DOHH2 (cell line): ENCODE data around the gene GANC.

Source experiments
- H3F3A ChIP-seq: fragments of 200-600 bp; sonication (generic), shearing (Covaris generic); 2 replicates; pipeline ENCODE4 v1.6.0; 2016; ENCODE audit warnings: antibody characterized with exemption, mild to moderate bottlenecking; ENCODE audit not compliant: control insufficient read depth, insufficient read depth
- H3K27ac ChIP-seq: fragments of 200-600 bp; sonication (generic); 2 replicates; pipeline ENCODE4 v1.5.1; 2014; ENCODE audit warnings: low read depth, mild to moderate bottlenecking, low read length, moderate library complexity
- H3K27me3 ChIP-seq: fragments of 200-600 bp; sonication (generic); 2 replicates; pipeline ENCODE4 v1.6.1; 2014; ENCODE audit warnings: mild to moderate bottlenecking, low read length, mixed read lengths; ENCODE audit not compliant: control insufficient read depth
- H3K36me3 ChIP-seq: fragments of 200-600 bp; sonication (generic); 2 replicates; pipeline ENCODE4 v1.6.1; 2014; ENCODE audit warnings: mild to moderate bottlenecking, low read length, moderate library complexity, mixed read lengths; ENCODE audit not compliant: control insufficient read depth
- H3K4me1 ChIP-seq: fragments of 200-600 bp; sonication (generic); 2 replicates; pipeline ENCODE4 v1.6.1; 2014; ENCODE audit warnings: mild to moderate bottlenecking, low read length, mixed read lengths; ENCODE audit not compliant: control insufficient read depth
- H3K4me2 ChIP-seq: fragments of 200-600 bp; sonication (generic); 2 replicates; pipeline ENCODE4 v1.6.0; 2014; ENCODE audit warnings: mild to moderate bottlenecking, low read length, moderate library complexity
- H3K4me3 ChIP-seq: fragments of 200-600 bp; sonication (generic); 2 replicates; pipeline ENCODE4 v1.5.1; 2014; ENCODE audit warnings: mild to moderate bottlenecking, low read length, mixed read lengths
- H3K79me2 ChIP-seq: fragments of 200-600 bp; sonication (generic); 2 replicates; pipeline ENCODE4 v1.6.1; 2014; ENCODE audit warnings: mild to moderate bottlenecking, low read length, mixed read lengths; ENCODE audit not compliant: control insufficient read depth
- H3K9me2 ChIP-seq: fragments of 200-600 bp; sonication (generic); replicated peaks from 2 replicates; pipeline ENCODE4 v1.6.1; 2014; ENCODE audit warnings: mild to moderate bottlenecking, low read length, mixed read lengths; ENCODE audit not compliant: control insufficient read depth
- H3K9me3 ChIP-seq: fragments of 200-600 bp; sonication (generic); 2 replicates; pipeline ENCODE4 v1.6.1; 2014; ENCODE audit warnings: antibody characterized with exemption, low read length, mixed read lengths; ENCODE audit not compliant: control insufficient read depth, insufficient read depth
- H4K20me1 ChIP-seq: fragments of 200-600 bp; sonication (generic); 2 replicates; pipeline ENCODE4 v1.6.0; 2014; ENCODE audit warnings: low read depth, mild to moderate bottlenecking, antibody characterized with exemption, low read length, moderate library complexity; ENCODE audit not compliant: control insufficient read depth, insufficient read depth
- EZH2phosphoT487 ChIP-seq: fragments of 200-600 bp; sonication (generic); IDR thresholded peaks from 2 replicates; pipeline ENCODE4 v1.6.1; 2017; ENCODE audit warnings: borderline replicate concordance, mild to moderate bottlenecking, antibody characterized with exemption, low read length, moderate library complexity, mixed read lengths
- TF ChIP-seq, protein P1 (sequence below): fragments of 200-600 bp; sonication (generic); IDR thresholded peaks from one replicate; pipeline ENCODE4 v1.5.1; 2014; ENCODE audit warnings: antibody characterized with exemption, mild to moderate bottlenecking, low read depth, low read length; ENCODE audit not compliant: poor library complexity, severe bottlenecking

The GANC gene

GRCh38 chr15:42338500-42338899 lies 65.5 kb downstream of the GANC start:
- Histone ChIP-seq H3K4me2 (no peak overlapping the region), H3K27ac (no peak overlapping the region), H3K27me3 (no peaks in the 10 kb centered on the region), H3K9me3 (peaks cover 11% of the 10 kb centered on the region), H3K9me2 (no peaks in the 10 kb centered on the region), H3F3A (no peaks in the 10 kb centered on the region), H3K4me3 (no peak overlapping the region), H4K20me1 (no peaks in the 10 kb centered on the region), H3K36me3 (no peaks in the 10 kb centered on the region), H3K79me2 (no peaks in the 10 kb centered on the region), H3K4me1 (no peaks in the 10 kb centered on the region)
- no peak for TF ChIP-seq EZH2phosphoT487
- TF ChIP-seq, protein P1, sequence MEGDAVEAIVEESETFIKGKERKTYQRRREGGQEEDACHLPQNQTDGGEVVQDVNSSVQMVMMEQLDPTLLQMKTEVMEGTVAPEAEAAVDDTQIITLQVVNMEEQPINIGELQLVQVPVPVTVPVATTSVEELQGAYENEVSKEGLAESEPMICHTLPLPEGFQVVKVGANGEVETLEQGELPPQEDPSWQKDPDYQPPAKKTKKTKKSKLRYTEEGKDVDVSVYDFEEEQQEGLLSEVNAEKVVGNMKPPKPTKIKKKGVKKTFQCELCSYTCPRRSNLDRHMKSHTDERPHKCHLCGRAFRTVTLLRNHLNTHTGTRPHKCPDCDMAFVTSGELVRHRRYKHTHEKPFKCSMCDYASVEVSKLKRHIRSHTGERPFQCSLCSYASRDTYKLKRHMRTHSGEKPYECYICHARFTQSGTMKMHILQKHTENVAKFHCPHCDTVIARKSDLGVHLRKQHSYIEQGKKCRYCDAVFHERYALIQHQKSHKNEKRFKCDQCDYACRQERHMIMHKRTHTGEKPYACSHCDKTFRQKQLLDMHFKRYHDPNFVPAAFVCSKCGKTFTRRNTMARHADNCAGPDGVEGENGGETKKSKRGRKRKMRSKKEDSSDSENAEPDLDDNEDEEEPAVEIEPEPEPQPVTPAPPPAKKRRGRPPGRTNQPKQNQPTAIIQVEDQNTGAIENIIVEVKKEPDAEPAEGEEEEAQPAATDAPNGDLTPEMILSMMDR: no peak

DNA sequence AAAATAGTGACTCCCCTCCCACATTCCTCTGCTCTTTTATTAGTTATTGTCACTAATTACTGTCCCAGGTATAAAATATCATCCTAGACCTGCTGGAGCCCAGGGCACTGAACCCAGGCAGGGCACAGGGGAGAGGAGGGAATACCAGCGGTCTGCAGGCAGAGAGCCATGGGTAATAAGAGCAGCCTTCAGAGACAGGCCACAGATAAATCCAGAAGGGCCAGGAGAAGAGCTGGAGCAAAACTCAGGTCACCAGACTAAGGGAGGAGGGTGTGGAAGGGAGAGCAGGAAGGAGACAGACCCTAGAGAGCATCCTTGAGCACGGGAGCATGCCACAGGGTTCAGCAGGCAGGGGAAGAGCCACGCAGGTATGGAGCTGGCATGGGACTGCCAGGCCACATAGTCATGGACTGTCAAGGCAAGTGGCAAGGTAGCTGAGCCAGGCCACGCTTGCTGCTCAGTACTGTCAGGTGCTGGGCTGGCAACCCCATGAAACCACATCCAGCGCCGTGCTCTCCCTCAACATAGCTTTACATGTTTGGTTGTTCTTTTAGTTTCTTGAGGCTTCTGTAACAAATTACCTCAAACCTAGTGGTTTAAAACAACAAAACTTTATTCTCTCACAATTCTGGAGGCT lies 70.7 kb downstream of the GANC start:
- Histone ChIP-seq H3K4me2 (no peak overlapping the region), H3K36me3 (no peaks in the 10 kb centered on the region), H3K9me3 (no peaks in the 10 kb centered on the region), H4K20me1 (no peaks in the 10 kb centered on the region; the same call in 1 of the 2 replicates), H3K4me1 (no peaks in the 10 kb centered on the region), H3K27ac (no peak overlapping the region), H3K27me3 (no peaks in the 10 kb centered on the region), H3K79me2 (no peaks in the 10 kb centered on the region), H3F3A (no peaks in the 10 kb centered on the region), H3K9me2 (no peaks in the 10 kb centered on the region), H3K4me3 (no peak overlapping the region)
- TF ChIP-seq, protein P1: no peak

GRCh38 chr15:42344763-42345162 lies 71.8 kb downstream of the GANC start:
- no peaks in the 10 kb centered on the region for H3F3A ChIP-seq
- no peaks in the 10 kb centered on the region for H3K9me2 ChIP-seq
- H3K27ac ChIP-seq: no peak overlapping the region
- no peaks in the 10 kb centered on the region for H3K36me3 ChIP-seq
- no peak overlapping the region for H3K4me2 ChIP-seq
- no peaks in the 10 kb centered on the region for H3K27me3 ChIP-seq
- no peak overlapping the region for H3K4me3 ChIP-seq
- no peaks in the 10 kb centered on the region for H3K4me1 ChIP-seq
- H3K9me3 ChIP-seq: no peaks in the 10 kb centered on the region
- TF ChIP-seq, protein P1: no peak
- TF ChIP-seq EZH2phosphoT487: no peak
- H3K79me2 ChIP-seq: no peaks in the 10 kb centered on the region
- H4K20me1 ChIP-seq: no peaks in the 10 kb centered on the region; the same call in 1 of the 2 replicates
